ENCODE measurements around the gene SNRNP200. TPM values are rescaled to one million over a fixed set of nuclear protein-coding genes. Genes with fewer than 3 reads are reported as not detected.

The SNRNP200 gene
- total RNA-seq, 4 donors from 2014 or later, result 55.3 to 90.0 (median 68.6) TPM

DNA sequence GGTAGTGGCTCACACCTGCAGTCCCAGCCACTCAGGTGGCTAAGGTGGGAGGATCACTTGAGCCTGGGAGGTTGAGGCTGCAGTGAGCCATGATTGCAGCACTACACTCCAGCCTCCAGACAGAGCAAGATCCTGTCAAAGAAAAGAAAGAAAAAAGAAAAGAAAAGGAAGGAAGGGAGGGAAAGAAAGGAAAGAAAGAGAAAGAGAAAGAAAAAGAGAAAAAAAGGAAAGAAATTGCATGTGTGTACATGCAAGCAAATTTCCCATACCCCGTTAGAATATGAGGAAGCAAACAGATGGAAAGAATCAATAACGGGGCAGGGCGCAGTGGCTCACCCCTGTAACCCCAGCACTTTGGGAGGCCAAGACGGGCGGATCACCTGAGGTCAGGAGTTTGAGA, 57.5 kb downstream of the SNRNP200 start:
- no peak for TF ChIP-seq POLR2A (IDR thresholded peaks at IDR 0.05)
- TF ChIP-seq, protein P1, sequence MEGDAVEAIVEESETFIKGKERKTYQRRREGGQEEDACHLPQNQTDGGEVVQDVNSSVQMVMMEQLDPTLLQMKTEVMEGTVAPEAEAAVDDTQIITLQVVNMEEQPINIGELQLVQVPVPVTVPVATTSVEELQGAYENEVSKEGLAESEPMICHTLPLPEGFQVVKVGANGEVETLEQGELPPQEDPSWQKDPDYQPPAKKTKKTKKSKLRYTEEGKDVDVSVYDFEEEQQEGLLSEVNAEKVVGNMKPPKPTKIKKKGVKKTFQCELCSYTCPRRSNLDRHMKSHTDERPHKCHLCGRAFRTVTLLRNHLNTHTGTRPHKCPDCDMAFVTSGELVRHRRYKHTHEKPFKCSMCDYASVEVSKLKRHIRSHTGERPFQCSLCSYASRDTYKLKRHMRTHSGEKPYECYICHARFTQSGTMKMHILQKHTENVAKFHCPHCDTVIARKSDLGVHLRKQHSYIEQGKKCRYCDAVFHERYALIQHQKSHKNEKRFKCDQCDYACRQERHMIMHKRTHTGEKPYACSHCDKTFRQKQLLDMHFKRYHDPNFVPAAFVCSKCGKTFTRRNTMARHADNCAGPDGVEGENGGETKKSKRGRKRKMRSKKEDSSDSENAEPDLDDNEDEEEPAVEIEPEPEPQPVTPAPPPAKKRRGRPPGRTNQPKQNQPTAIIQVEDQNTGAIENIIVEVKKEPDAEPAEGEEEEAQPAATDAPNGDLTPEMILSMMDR (IDR thresholded peaks at IDR 0.05), result no peak
- Histone ChIP-seq H3K27ac (no peak overlapping the region), H3K27me3 (no peaks in the 10 kb centered on the region), H3K9me3 (no peaks in the 10 kb centered on the region), H3K4me1 (peaks cover 0 to 48% (median 3%) of the 10 kb centered on the region in 3 donors), H3K4me3 (no peak overlapping the region), H3K36me3 (peaks cover 12 to 36% (median 13%) of the 10 kb centered on the region in 3 donors)
- no peak for DNase-seq
- 41 to 61% methylated on average over 5 of the region's 5 CpGs for WGBS, 2 donors
- intact Hi-C loops (cut with DNase I), result no loop called here

DNA sequence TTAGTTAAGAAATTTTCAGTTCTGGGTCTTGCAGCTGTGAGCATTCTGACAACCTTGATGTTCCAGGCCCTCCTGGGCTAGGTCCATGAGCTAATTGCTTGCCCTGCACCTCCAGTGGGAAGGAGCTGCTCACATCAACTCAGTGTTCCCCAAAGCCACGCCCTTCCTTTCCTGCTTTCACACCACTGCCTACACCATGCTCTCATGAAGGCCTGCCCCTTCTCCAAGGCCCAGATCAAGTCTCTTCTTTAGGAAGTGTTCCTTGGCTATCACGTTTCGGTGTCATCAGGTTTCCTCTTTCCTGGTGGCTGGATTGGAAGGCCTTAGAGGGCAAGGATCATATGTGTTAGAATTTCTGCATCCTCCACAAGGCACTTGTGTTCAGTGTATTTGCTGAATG, 58.3 kb downstream of the SNRNP200 start:
- Histone ChIP-seq H3K27me3 (no peaks in the 10 kb centered on the region), H3K27ac (peak overlapping the region in 2 of 4 donors; percentile 25 to 72), H3K9me3 (no peaks in the 10 kb centered on the region), H3K4me3 (no peak overlapping the region), H3K4me1 (peaks cover 0 to 55% (median 3%) of the 10 kb centered on the region in 3 donors), H3K36me3 (peaks cover 3 to 27% (median 6%) of the 10 kb centered on the region in 3 donors)
- TF ChIP-seq, protein P1 (IDR thresholded peaks at IDR 0.05), result no peak
- no peak for TF ChIP-seq POLR2A (IDR thresholded peaks at IDR 0.05)
- DNase-seq, result no peak
- 64 to 75% methylated on average over 1 to 2 of the region's 3 CpGs for WGBS, 2 donors
- intact Hi-C loops (cut with DNase I), result no loop called here

DNA sequence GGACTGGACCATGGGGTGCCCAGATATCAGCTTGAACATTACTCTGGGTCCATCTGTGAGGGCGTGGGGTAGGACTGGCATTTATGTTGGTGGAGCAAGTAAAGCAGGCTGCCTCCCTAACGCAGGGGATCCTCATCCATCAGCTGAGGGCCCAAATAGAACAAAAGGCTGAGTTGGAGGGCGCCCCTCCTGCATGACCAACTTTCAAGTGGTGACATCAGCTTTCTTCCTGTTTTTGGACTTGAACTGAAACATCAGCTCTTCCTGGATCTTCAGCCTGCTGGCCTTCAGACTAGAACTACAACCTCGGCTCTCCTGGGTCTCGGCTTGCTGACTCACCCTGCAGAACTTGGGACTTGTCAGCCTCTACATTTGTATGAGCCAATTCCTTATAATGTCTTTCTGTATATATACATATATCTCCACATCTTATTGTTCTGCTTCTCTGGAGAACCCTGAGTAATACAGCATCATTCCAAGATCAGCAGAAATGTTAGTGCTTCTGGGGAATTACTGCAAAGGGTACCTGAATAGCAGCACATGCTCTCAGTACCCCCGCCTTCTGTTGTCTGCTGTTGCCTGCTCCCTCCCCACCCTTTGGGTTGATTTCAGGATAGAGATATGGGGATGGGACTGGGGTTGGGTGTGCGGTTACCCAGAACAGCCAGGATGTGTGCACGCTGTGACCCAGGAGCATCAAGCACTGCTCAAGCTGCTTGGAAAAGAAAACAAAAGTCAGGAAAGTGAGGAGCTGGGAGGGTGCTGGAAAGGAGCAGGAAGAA, 59.5 kb downstream of the SNRNP200 start:
- intact Hi-C loops (cut with DNase I), result no loop called here
- Histone ChIP-seq H3K4me3 (no peak overlapping the region), H3K27me3 (no peaks in the 10 kb centered on the region), H3K36me3 (peaks cover 0 to 20% (median 0%) of the 10 kb centered on the region in 3 donors), H3K27ac (peak overlapping the region in 2 of 4 donors; percentile 44 to 72), H3K4me1 (peaks cover 3 to 55% (median 7%) of the 10 kb centered on the region in 3 donors), H3K9me3 (no peaks in the 10 kb centered on the region)
- no peak for DNase-seq
- 71 to 78% methylated on average over 5 to 8 of the region's 8 CpGs for whole genome bisulfite sequencing, 2 donors
- TF ChIP-seq, protein P1 (IDR thresholded peaks at IDR 0.05), result no peak
- no peak for TF ChIP-seq POLR2A (IDR thresholded peaks at IDR 0.05)

DNA sequence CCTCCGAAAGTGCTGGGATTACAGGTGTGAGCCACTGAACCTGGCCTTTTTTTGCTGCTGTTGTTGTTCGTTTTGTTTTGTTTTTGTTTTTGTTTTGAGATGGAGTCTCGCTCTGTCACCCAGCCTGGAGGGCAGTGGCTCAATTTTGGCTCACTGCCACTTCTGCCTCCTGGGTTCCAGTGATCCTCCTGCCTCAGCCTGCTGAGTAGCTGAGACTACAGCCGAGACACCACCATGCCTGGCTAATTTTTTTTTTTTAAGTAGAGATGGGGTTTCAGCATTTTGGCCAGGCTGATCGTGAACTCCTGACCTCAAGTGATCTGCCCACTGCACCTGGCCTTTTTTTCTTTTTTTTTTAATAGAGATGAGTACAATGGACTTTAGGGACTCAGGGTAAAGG, 61.5 kb downstream of the SNRNP200 start:
- no peak for DNase-seq
- no peaks in the 10 kb centered on the region for H3K27me3 ChIP-seq
- no peak overlapping the region for H3K27ac ChIP-seq
- WGBS, 2 donors, result 93 to 96% methylated on average over 5 of the region's 5 CpGs
- intact Hi-C loops (cut with DNase I), result no loop called here
- H3K4me3 ChIP-seq, result no peak overlapping the region
- no peaks in the 10 kb centered on the region for H3K9me3 ChIP-seq
- peaks cover 0 to 21% (median 0%) of the 10 kb centered on the region in 3 donors for H3K36me3 ChIP-seq
- peaks cover 3 to 43% (median 7%) of the 10 kb centered on the region in 3 donors for H3K4me1 ChIP-seq
- TF ChIP-seq POLR2A (IDR thresholded peaks at IDR 0.05), result no peak
- TF ChIP-seq, protein P1 (IDR thresholded peaks at IDR 0.05), result no peak

DNA sequence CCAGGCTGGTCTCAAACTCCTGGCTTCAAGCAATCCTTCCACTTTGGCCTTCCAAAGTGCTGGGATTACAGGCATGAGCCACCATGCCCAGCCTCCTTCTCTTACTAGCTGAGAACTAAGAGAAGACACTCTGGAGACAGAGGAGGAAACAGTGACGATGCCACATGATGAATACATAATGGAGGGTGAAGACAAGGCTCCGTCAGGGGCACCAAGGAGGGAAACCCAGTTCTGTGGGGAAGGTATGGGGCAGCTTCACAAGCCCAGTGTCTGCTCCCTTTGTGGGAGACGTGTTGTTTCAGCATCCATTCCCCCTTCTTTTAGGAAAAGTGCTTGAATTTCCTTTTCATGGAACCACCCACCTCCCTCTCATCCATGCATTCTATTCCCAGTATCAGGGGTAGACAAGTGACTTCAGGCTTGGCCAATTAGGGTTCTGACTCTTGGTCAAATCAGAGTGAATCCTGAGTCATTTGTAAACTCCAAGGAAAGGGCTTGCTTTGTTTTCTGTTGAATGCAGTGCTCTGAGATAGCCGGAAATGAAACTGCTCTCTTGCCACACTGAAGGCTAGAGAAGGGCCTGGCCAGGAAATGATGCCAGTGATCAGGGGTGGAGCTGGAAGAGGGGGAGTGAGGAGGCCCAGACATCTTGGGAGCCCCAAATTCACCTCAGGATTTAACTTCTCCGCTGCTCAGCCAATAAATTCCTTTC, 63.3 kb downstream of the SNRNP200 start:
- Histone ChIP-seq H3K27ac (peak overlapping the region; percentile 39 to 86 (median 66)), H3K9me3 (no peaks in the 10 kb centered on the region), H3K36me3 (peaks cover 0 to 33% (median 0%) of the 10 kb centered on the region in 3 donors), H3K4me1 (peaks cover 3 to 35% (median 7%) of the 10 kb centered on the region in 3 donors), H3K27me3 (no peaks in the 10 kb centered on the region), H3K4me3 (no peak overlapping the region)
- no peak for DNase-seq
- peak in 1 of 4 donors; percentile 30 for TF ChIP-seq POLR2A (IDR thresholded peaks at IDR 0.05)
- TF ChIP-seq, protein P1 (IDR thresholded peaks at IDR 0.05), result no peak
- WGBS, 2 donors, result 57 to 62% methylated on average over 4 to 5 of the region's 5 CpGs
- intact Hi-C loops (cut with DNase I), result no loop called here
